CD8-positive, alpha-beta memory T cell (primary cell): ENCODE measurements around the gene SLC39A9. TPM values are rescaled to one million over a fixed set of nuclear protein-coding genes. Genes with fewer than 3 reads are reported as not detected.
A peak's percentile ranks its signal among the peaks of the same experiment; 100 is the strongest.

ENCODE experiments used
- CTCF ChIA-PET: fragments of 350-600 bp; sonication (Branson Sonifier 250); formaldehyde crosslinking; loops from one replicate; lab custom pipeline; 2021; ENCODE audit warnings: antibody characterized with exemption; lab: Charles Lee
- POLR2A ChIA-PET: fragments of 350-600 bp; sonication (Branson Sonifier 250); formaldehyde crosslinking; loops from one replicate; lab custom pipeline; 2021; ENCODE audit warnings: antibody characterized with exemption; lab: Charles Lee
- DNase-seq, 5 donors: peaks; one replicate each; pipeline versions ENCODE4 v3.0.0 to v3.0.0-alpha.2; 2020 to 2022; ENCODE audit warnings: mixed read lengths in 1 of 5
- H3K27ac ChIP-seq: one replicate; pipeline ENCODE4 v1.7.0; 2013; ENCODE audit warnings: low read depth, mild to moderate bottlenecking, low read length, moderate library complexity
- H3K27me3 ChIP-seq: 2 replicates; pipeline ENCODE4 v1.7.0; 2013; ENCODE audit warnings: low read length, mild to moderate bottlenecking; ENCODE audit not compliant: insufficient read depth, poor library complexity, severe bottlenecking
- H3K36me3 ChIP-seq: 2 replicates; pipeline ENCODE4 v1.7.0; 2013; ENCODE audit warnings: mild to moderate bottlenecking, low read length, moderate library complexity; ENCODE audit not compliant: insufficient read depth
- H3K4me1 ChIP-seq: 2 replicates; pipeline ENCODE4 v1.7.0; 2013; ENCODE audit warnings: mild to moderate bottlenecking, low read length, moderate library complexity; ENCODE audit not compliant: insufficient read depth
- H3K4me3 ChIP-seq: 2 replicates; pipeline ENCODE4 v1.7.0; 2013; ENCODE audit warnings: mild to moderate bottlenecking, low read length
- H3K9me3 ChIP-seq: 2 replicates; pipeline ENCODE4 v1.7.0; 2013; ENCODE audit warnings: mild to moderate bottlenecking, low read length
- H3K27ac Mint-ChIP-seq, 8 donors: one replicate each; pipeline ENCODE4 v1.8.0; 2020 to 2021; ENCODE audit warnings: mixed read lengths in 8 of 8, mild to moderate bottlenecking in 6 of 8, inconsistent platforms in 3 of 8, moderate library complexity in 3 of 8
- H3K27me3 Mint-ChIP-seq, 2 donors: one replicate each; pipeline ENCODE4 v1.8.0; 2020 to 2021; ENCODE audit warnings: mixed read lengths in 2 of 2, mild to moderate bottlenecking in 1 of 2, moderate library complexity in 1 of 2
- H3K36me3 Mint-ChIP-seq, 3 donors: one replicate each; pipeline ENCODE4 v1.8.0; 2020 to 2021; ENCODE audit warnings: mixed read lengths in 3 of 3, inconsistent platforms in 1 of 3, mild to moderate bottlenecking in 1 of 3
- H3K4me1 Mint-ChIP-seq, 3 donors: one replicate each; pipeline ENCODE4 v1.8.0; 2020 to 2021; ENCODE audit warnings: mixed read lengths in 3 of 3, inconsistent platforms in 1 of 3, mild to moderate bottlenecking in 1 of 3
- H3K4me3 Mint-ChIP-seq, 7 donors: one replicate each; pipeline ENCODE4 v1.8.0; 2020 to 2021; ENCODE audit warnings: mixed read lengths in 7 of 7, mild to moderate bottlenecking in 6 of 7, moderate library complexity in 4 of 7, inconsistent platforms in 2 of 7
- H3K9me3 Mint-ChIP-seq, 5 donors: one replicate each; pipeline ENCODE4 v1.8.0; 2020 to 2022; ENCODE audit warnings: mixed read lengths in 5 of 5, mild to moderate bottlenecking in 3 of 5, moderate library complexity in 2 of 5, inconsistent platforms in 1 of 5
- polyA plus RNA-seq: library from polyadenylated mRNA; unstranded; fragments of 300-500 nt; fragmentation: Illumina TruSeq; gene quantifications from one replicate; pipeline ENCODE4 v1.2.3, GENCODE V29; 2021
- total RNA-seq, 2 experiments: library from RNA; stranded (reverse); gene quantifications; one replicate each; pipeline ENCODE4 v1.2.3, GENCODE V29; 2021

SLC39A9 gene
- total and polyA plus RNA-seq, 3 experiments from 2014 or later, result 18.9 to 53.6 (median 51.3) TPM

DNA sequence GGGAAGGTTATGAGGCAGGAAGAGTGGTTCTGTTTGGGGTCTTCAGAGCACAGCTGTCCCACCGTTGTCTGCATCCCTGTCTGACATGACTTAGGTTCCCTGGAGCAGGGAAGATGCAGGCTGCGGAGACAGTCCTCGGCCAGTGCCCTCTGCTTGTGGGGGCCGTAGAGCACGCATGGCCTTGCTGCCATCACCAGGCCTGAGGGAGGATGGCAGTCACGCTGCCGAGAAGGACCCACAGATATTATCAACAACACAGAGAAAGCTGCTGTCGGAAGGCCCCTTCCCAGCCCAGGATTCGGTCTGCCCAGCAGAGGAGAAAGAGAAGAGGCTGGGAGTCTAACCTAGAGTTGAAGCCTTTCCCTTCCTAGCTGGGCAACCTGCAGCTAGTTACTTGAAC, 35.4 kb upstream of the SLC39A9 start:
- Mint-ChIP-seq H3K27me3 (peaks cover 0 to 6% of the 10 kb centered on the region in 2 donors), H3K27ac (peak overlapping the region in 1 of 8 donors; percentile 78), H3K36me3 (peaks cover 0 to 1% (median 0%) of the 10 kb centered on the region in 3 donors), H3K9me3 (peaks cover 0 to 2% (median 0%) of the 10 kb centered on the region in 5 donors), H3K4me1 (no peaks in the 10 kb centered on the region), H3K4me3 (no peak overlapping the region)
- H3K4me3 ChIP-seq, result no peak overlapping the region
- no peaks in the 10 kb centered on the region for H3K27me3 ChIP-seq
- POLR2A ChIA-PET, result no interaction called here
- CTCF ChIA-PET, result interaction anchor here (1.2 kb wide), 1 partner anchor 19 kb away, joined by 3 read pairs; no protein-coding TSS in a partner anchor
- DNase-seq, result no peak
- no peaks in the 10 kb centered on the region for H3K4me1 ChIP-seq
- H3K36me3 ChIP-seq, result no peaks in the 10 kb centered on the region
- H3K9me3 ChIP-seq, result no peaks in the 10 kb centered on the region
- no peak overlapping the region for H3K27ac ChIP-seq

DNA sequence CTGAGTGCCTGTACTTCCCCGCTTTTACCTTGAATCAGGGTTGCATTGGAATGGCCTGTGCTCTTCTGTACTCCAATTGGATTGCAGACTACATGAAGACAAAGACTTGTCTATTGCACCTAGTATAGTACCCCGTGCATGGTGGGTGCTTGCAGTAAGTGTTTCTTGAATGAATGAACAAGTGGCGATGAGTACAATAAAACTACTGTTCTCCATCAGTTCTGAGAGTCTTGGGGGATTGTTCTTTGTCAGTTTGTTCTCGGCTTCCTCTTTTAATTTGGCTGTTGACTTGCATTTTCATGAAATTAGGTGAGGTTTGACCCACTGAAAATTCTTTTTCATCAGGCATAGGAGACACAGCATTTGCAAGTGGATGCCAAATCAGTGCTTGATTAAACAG, 34.5 kb upstream of the SLC39A9 start:
- CTCF ChIA-PET, result no interaction called here
- peaks cover 0 to 6% (median 0%) of the 10 kb centered on the region in 3 donors for H3K36me3 Mint-ChIP-seq

DNA sequence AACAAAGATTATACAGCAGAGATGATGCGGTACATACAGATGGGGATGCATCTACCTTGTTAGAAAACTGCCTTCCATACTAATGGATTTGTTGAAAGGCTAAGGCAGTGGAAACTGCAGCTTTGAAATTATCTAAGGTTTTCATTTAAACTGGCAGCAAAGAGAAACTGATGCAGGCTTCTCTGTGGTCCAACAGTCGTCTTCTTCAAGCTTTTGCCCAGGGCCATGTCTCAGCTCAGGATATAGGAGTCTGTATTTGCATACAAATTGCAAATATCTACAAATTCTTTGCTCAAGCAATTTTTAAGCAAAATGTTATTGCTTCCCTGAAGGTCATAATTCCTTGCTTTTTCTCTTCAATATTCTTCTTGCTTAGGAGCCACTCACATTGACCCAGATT, 34.1 kb upstream of the SLC39A9 start:
- H3K27ac ChIP-seq, result no peak overlapping the region
- DNase-seq, result no peak
- no peak overlapping the region for H3K4me3 Mint-ChIP-seq
- H3K27me3 ChIP-seq, result no peaks in the 10 kb centered on the region
- H3K4me1 ChIP-seq, result no peaks in the 10 kb centered on the region
- POLR2A ChIA-PET, result no interaction called here
- CTCF ChIA-PET, result no interaction called here
- peaks cover 0 to 8% (median 0%) of the 10 kb centered on the region in 3 donors for H3K36me3 Mint-ChIP-seq
- H3K36me3 ChIP-seq, result no peaks in the 10 kb centered on the region
- H3K9me3 Mint-ChIP-seq, result no peaks in the 10 kb centered on the region
- H3K27me3 Mint-ChIP-seq, result no peaks in the 10 kb centered on the region
- H3K4me3 ChIP-seq, result no peak overlapping the region
- no peaks in the 10 kb centered on the region for H3K9me3 ChIP-seq
- H3K27ac Mint-ChIP-seq, result no peak overlapping the region
- no peaks in the 10 kb centered on the region for H3K4me1 Mint-ChIP-seq

More for the DNA sequence above, 34.5 kb upstream of the SLC39A9 start:
- H3K4me1 Mint-ChIP-seq, result no peaks in the 10 kb centered on the region
- H3K4me3 ChIP-seq, result no peak overlapping the region
- H3K9me3 Mint-ChIP-seq, result no peaks in the 10 kb centered on the region
- no peak overlapping the region for H3K27ac Mint-ChIP-seq
- POLR2A ChIA-PET, result no interaction called here
- H3K27me3 Mint-ChIP-seq, result peaks cover 0 to 1% of the 10 kb centered on the region in 2 donors
- DNase-seq, result no peak
- H3K4me1 ChIP-seq, result no peaks in the 10 kb centered on the region
- H3K9me3 ChIP-seq, result no peaks in the 10 kb centered on the region
- H3K27me3 ChIP-seq, result no peaks in the 10 kb centered on the region
- no peak overlapping the region for H3K4me3 Mint-ChIP-seq
- H3K36me3 ChIP-seq, result no peaks in the 10 kb centered on the region
- H3K27ac ChIP-seq, result no peak overlapping the region

DNA sequence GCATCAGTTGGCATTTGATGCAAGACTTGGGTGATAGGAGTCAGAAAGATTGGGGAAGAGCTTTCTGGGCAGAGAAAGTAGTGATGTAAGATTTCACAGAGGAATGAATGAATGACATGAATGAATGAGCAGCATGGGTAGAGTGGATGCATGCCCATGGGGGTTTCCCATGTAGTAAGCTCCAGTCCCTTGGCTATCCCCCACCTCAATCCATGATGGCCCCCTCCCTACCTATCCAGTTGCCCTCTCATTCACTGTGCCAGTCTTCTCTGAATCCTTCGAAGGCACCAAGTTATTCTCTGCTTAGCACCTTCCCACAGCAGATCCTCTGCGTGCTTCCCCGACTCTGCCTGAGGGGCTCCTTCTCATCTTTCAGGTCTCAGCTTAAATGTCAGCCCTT, 32.4 kb upstream of the SLC39A9 start:
- POLR2A ChIA-PET, result no interaction called here
- no peak for DNase-seq
- peaks cover 0 to 8% (median 0%) of the 10 kb centered on the region in 3 donors for H3K36me3 Mint-ChIP-seq
- no peaks in the 10 kb centered on the region for H3K9me3 Mint-ChIP-seq
- Histone ChIP-seq H3K9me3 (no peaks in the 10 kb centered on the region), H3K27me3 (no peaks in the 10 kb centered on the region), H3K36me3 (no peaks in the 10 kb centered on the region), H3K4me3 (no peak overlapping the region), H3K4me1 (no peaks in the 10 kb centered on the region), H3K27ac (no peak overlapping the region)
- CTCF ChIA-PET, result no interaction called here
- peak overlapping the region in 1 of 8 donors; percentile 2 for H3K27ac Mint-ChIP-seq
- H3K4me1 Mint-ChIP-seq, result no peaks in the 10 kb centered on the region
- H3K27me3 Mint-ChIP-seq, result no peaks in the 10 kb centered on the region
- no peak overlapping the region for H3K4me3 Mint-ChIP-seq

DNA sequence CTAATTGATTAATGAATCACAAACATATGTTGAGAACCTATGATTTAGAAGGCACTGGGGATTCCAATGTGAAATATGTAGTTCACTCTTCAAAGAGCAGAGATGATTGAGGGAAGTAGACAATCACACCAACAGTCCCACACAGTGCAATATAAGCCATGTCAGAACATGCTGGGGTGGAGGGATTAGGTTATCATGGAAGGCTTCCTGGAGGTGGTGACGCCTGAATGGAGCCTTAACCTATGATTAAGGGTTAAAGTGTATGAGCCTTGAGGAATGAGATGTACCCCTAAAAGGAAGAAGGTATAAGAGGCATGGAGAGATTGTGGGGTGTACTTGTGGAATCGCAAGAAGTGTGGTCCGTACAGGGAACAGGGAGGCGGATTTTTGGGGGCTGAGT, 31.7 kb upstream of the SLC39A9 start:
- Histone ChIP-seq H3K36me3 (no peaks in the 10 kb centered on the region), H3K9me3 (no peaks in the 10 kb centered on the region), H3K4me1 (no peaks in the 10 kb centered on the region), H3K27ac (no peak overlapping the region), H3K27me3 (no peaks in the 10 kb centered on the region), H3K4me3 (no peak overlapping the region)
- H3K9me3 Mint-ChIP-seq, result no peaks in the 10 kb centered on the region
- H3K27ac Mint-ChIP-seq, result no peak overlapping the region
- CTCF ChIA-PET, result interaction anchor here (0.8 kb wide), 1 partner anchor 20 kb away, joined by 3 read pairs; no protein-coding TSS in a partner anchor
- POLR2A ChIA-PET, result interaction anchor here (0.6 kb wide), 1 partner anchor 255 kb away, joined by 7 read pairs; no protein-coding TSS in a partner anchor
- H3K4me3 Mint-ChIP-seq, result no peak overlapping the region
- no peaks in the 10 kb centered on the region for H3K27me3 Mint-ChIP-seq
- H3K36me3 Mint-ChIP-seq, result peaks cover 0 to 8% (median 0%) of the 10 kb centered on the region in 3 donors
- no peaks in the 10 kb centered on the region for H3K4me1 Mint-ChIP-seq
- no peak for DNase-seq

DNA sequence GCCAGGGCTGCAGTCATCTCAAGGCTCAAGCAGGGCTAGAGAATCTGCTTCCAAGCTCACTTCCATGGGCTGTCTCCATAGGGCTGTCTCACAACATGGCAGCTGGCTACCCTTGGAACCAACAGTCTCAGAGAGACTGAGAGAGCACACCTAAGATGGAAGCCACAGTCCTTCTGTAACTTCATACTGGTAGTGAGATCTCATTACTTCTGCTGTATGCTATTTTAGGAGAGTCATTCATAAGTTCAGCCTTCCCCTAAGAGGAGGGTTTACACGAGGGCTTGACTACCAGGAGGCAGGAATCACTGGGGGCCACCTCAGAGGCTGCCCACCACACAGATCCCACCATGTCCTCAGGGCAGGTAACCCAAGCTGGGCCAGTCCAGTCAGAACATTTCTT, 30.1 kb upstream of the SLC39A9 start:
- H3K9me3 ChIP-seq, result no peaks in the 10 kb centered on the region
- Mint-ChIP-seq H3K27ac (no peak overlapping the region), H3K27me3 (no peaks in the 10 kb centered on the region), H3K4me1 (no peaks in the 10 kb centered on the region), H3K4me3 (no peak overlapping the region), H3K36me3 (peaks cover 0 to 10% (median 5%) of the 10 kb centered on the region in 3 donors), H3K9me3 (no peaks in the 10 kb centered on the region)
- POLR2A ChIA-PET, result no interaction called here
- CTCF ChIA-PET, result no interaction called here
- no peak for DNase-seq
- no peaks in the 10 kb centered on the region for H3K36me3 ChIP-seq
- H3K27ac ChIP-seq, result no peak overlapping the region
- no peaks in the 10 kb centered on the region for H3K27me3 ChIP-seq
- no peaks in the 10 kb centered on the region for H3K4me1 ChIP-seq
- no peak overlapping the region for H3K4me3 ChIP-seq

DNA sequence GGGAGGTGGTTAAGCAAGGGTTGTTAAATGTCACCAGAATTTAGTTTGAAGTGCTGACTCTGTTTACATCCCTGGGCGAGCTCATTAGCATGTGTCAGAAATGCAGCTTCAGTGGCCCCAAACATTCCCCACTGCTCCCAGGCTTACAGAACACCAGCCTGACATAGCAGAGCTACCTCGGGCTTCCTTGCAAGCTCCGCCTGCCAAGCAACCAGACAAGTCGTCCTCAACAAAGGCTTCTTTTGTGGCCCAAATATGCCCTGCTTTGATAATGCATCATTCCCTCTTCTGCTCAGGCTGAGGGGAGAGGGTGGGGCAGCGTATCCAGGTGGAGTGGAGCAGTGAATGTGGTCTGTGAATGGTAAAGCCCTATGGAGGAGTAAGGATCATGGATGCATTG, 28.4 kb upstream of the SLC39A9 start:
- Mint-ChIP-seq H3K36me3 (peaks cover 0 to 11% (median 10%) of the 10 kb centered on the region in 3 donors), H3K4me1 (no peaks in the 10 kb centered on the region), H3K27me3 (no peaks in the 10 kb centered on the region), H3K27ac (no peak overlapping the region), H3K4me3 (no peak overlapping the region), H3K9me3 (no peaks in the 10 kb centered on the region)
- Histone ChIP-seq H3K27me3 (no peaks in the 10 kb centered on the region), H3K4me1 (no peaks in the 10 kb centered on the region), H3K4me3 (no peak overlapping the region), H3K36me3 (no peaks in the 10 kb centered on the region), H3K27ac (no peak overlapping the region), H3K9me3 (no peaks in the 10 kb centered on the region)
- ChIA-PET POLR2A (no interaction called here), CTCF (interaction anchor here (0.9 kb wide), 1 partner anchor 241 kb away, joined by 3 read pairs; no protein-coding TSS in a partner anchor)
- DNase-seq, result no peak

DNA sequence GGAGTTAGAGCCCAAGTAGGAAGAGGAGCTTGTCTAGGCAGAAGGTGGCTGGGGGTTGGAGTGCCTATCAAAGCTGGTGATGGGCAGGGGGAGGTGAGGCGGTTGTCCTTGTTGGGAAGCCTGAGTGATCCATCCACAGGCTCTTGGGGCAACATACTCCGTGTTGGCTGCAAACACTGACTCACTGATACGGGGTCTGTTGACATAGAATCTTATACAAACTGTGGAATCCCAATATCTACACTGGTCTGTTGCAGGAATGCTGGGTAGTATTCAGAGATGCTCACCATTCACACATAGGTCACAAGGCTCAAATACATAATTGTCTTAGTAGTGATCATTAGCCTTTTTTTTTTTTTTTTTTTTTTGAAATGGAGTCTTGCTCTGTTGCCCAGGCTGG, 26.3 kb upstream of the SLC39A9 start:
- peaks cover 0 to 6% (median 3%) of the 10 kb centered on the region in 5 donors for H3K9me3 Mint-ChIP-seq
- CTCF ChIA-PET, result no interaction called here

More for the DNA sequence above, 26.3 kb upstream of the SLC39A9 start:
- no peak overlapping the region for H3K27ac Mint-ChIP-seq
- no peaks in the 10 kb centered on the region for H3K9me3 ChIP-seq
- no peaks in the 10 kb centered on the region for H3K27me3 Mint-ChIP-seq
- POLR2A ChIA-PET, result interaction anchor here (0.7 kb wide), 1 partner anchor 1529 kb away, joined by 6 read pairs; no protein-coding TSS in a partner anchor
- no peak overlapping the region for H3K4me3 Mint-ChIP-seq
- H3K27ac ChIP-seq, result no peak overlapping the region
- no peak for DNase-seq
- H3K4me3 ChIP-seq, result no peak overlapping the region
- H3K27me3 ChIP-seq, result no peaks in the 10 kb centered on the region
- no peaks in the 10 kb centered on the region for H3K4me1 ChIP-seq
- H3K36me3 ChIP-seq, result peaks cover 7% of the 10 kb centered on the region
- H3K36me3 Mint-ChIP-seq, result peaks cover 17 to 32% (median 19%) of the 10 kb centered on the region in 3 donors
- H3K4me1 Mint-ChIP-seq, result no peaks in the 10 kb centered on the region
